AG09309 (cell line): Measurements from ENCODE around the gene CFAP58.

Source experiments
- DNase-seq: peaks from one replicate; pipeline ENCODE4 v3.0.0-alpha.2; 2010; ENCODE audit warnings: low read depth
- H3K4me3 ChIP-seq: 2 replicates; pipeline ENCODE4 v1.5.1; 2011; ENCODE audit warnings: mild to moderate bottlenecking, low read depth, low read length, moderate library complexity; ENCODE audit not compliant: control insufficient read depth
- CTCF ChIP-seq: IDR thresholded peaks from 2 replicates; pipeline ENCODE4 v1.5.1; 2011; ENCODE audit warnings: mild to moderate bottlenecking, low read depth, low read length, inconsistent platforms; ENCODE audit not compliant: insufficient read depth, control insufficient read depth; ENCODE audit errors: missing control alignments

Gene CFAP58

GRCh38 chr10:104380336-104380735 lies 26.7 kb downstream of the CFAP58 start:
- DNase-seq, result no peak
- H3K4me3 ChIP-seq, result no peak overlapping the region
- TF ChIP-seq CTCF, result no peak

- DNase-seq, result no peak
- no peak for TF ChIP-seq CTCF
- no peak overlapping the region for H3K4me3 ChIP-seq
These were observed 33.7 kb downstream of the CFAP58 start for GRCh38 chr10:104387130-104387888.

GRCh38 chr10:104388830-104389229 lies 35.2 kb downstream of the CFAP58 start:
- H3K4me3 ChIP-seq, result no peak overlapping the region
- TF ChIP-seq CTCF, result no peak
- no peak for DNase-seq

- no peak overlapping the region for H3K4me3 ChIP-seq
- DNase-seq, result no peak
- TF ChIP-seq CTCF, result no peak
These were observed 37.7 kb downstream of the CFAP58 start for GRCh38 chr10:104391150-104391968.

GRCh38 chr10:104391969-104392296 lies 38.3 kb downstream of the CFAP58 start:
- no peak for TF ChIP-seq CTCF
- DNase-seq, result no peak
- H3K4me3 ChIP-seq, result no peak overlapping the region

GRCh38 chr10:104393387-104393786 lies 39.8 kb downstream of the CFAP58 start:
- TF ChIP-seq CTCF, result no peak
- DNase-seq, result no peak

GRCh38 chr10:104396581-104396980 lies 42.9 kb downstream of the CFAP58 start:
- no peak for DNase-seq
- TF ChIP-seq CTCF, result no peak
- H3K4me3 ChIP-seq, result no peak overlapping the region

More at GRCh38 chr10:104393387-104393786, 39.8 kb downstream of the CFAP58 start:
- no peak overlapping the region for H3K4me3 ChIP-seq
